Measurements from ENCODE around the gene AGER. TPM values are rescaled to one million over a fixed set of nuclear protein-coding genes. Genes with fewer than 3 reads are reported as not detected.

Gene AGER
- total and polyA plus RNA-seq, 9 of the 15 experiments (the other 6 are each of a cell fraction or from before 2014, with no cell fraction given): 1.2 to 11.5 (median 4.1) TPM

GRCh38 chr6:32131439-32131948 is 52.6 kb downstream of the AGER start (continued):
- TF ChIP-seq ZNF57 (CRISPR knock-in tag; IDR thresholded peaks at IDR 0.05): no peak
- no peak for TF ChIP-seq KLF1 (tag; IDR thresholded peaks at IDR 0.05)
- TF ChIP-seq BMI1 (IDR thresholded peaks at IDR 0.05; ENCODE audit: low read length): no peak
- TF ChIP-seq MXI1 (IDR thresholded peaks at IDR 0.05; ENCODE audit: low read depth, low read length): peak; percentile 80; the same call in 1 of the 2 replicates
- TF ChIP-seq ZBTB26 (CRISPR knock-in tag; IDR thresholded peaks at IDR 0.05): peak; percentile 89; the same call in 1 of the 2 replicates
- TF ChIP-seq CLOCK (CRISPR knock-in tag; IDR thresholded peaks at IDR 0.05; ENCODE audit: borderline replicate concordance): no peak
- TF ChIP-seq ZNF75A (CRISPR knock-in tag; IDR thresholded peaks at IDR 0.05): no peak
- TF ChIP-seq SMARCA4 (IDR thresholded peaks at IDR 0.05): peak; percentile 99
- peak; percentile 75; the same call in 1 of the 2 replicates for TF ChIP-seq RUNX1 (IDR thresholded peaks at IDR 0.05; ENCODE audit: low read depth)
- no peak for TF ChIP-seq ZNF133 (CRISPR knock-in tag; IDR thresholded peaks at IDR 0.05)
- no peak for TF ChIP-seq ZFP36 (IDR thresholded peaks at IDR 0.05; ENCODE audit: low read depth, low read length, partially characterized antibody)
- TF ChIP-seq ZNF398 (CRISPR knock-in tag; IDR thresholded peaks at IDR 0.05): no peak
- peak; percentile 86 for TF ChIP-seq THRB (CRISPR knock-in tag; conservative IDR thresholded peaks at IDR 0.05)
- no peak for TF ChIP-seq SREBF1 (IDR thresholded peaks at IDR 0.05; ENCODE audit: borderline replicate concordance, low read depth, low read length)
- peak; percentile 100 for TF ChIP-seq NCOR1 (IDR thresholded peaks at IDR 0.05)
- no peak for TF ChIP-seq CEBPB (tag; IDR thresholded peaks at IDR 0.05)
- no peak for TF ChIP-seq FOXJ3 (CRISPR knock-in tag; IDR thresholded peaks at IDR 0.05)
- no peak for TF ChIP-seq ZNF431 (CRISPR knock-in tag; IDR thresholded peaks at IDR 0.05)
- TF ChIP-seq SNRNP70 (optimal IDR thresholded peaks at IDR 0.05; ENCODE audit: low read depth, low read length): no peak
- TF ChIP-seq ZNF263 (CRISPR knock-in tag; IDR thresholded peaks at IDR 0.05; ENCODE audit: borderline replicate concordance): no peak; the same call in 1 of the 2 replicates
- no peak for TF ChIP-seq NR2C2 (CRISPR knock-in tag; IDR thresholded peaks at IDR 0.05)
- no peak for TF ChIP-seq NR2C2 (tag; IDR thresholded peaks at IDR 0.05)
- peak; percentile 58 to 61 for TF ChIP-seq FOXK2 (conservative IDR thresholded peaks at IDR 0.05 in 1 of 2, IDR thresholded peaks at IDR 0.05 in 1 of 2; ENCODE audit: low read depth in 2 of 2)
- no peak for TF ChIP-seq ZNF121 (CRISPR knock-in tag; conservative IDR thresholded peaks at IDR 0.05)
